Smooth muscle cell (in vitro differentiated cells): ENCODE data around the gene GJA4. TPM values are rescaled to one million over a fixed set of nuclear protein-coding genes. Genes with fewer than 3 reads are reported as not detected.

Experiments
- DNase-seq: peaks from one replicate; lab custom pipeline; 2025; ENCODE audit not compliant: unreplicated experiment; lab: John Stamatoyannopoulos, UW
- H2AFZ ChIP-seq: fragments of 200-600 bp; sonication (generic); 2 replicates; pipeline ENCODE4 v1.6.0; 2016; ENCODE audit warnings: antibody characterized with exemption, low read depth, mild to moderate bottlenecking
- H3F3A ChIP-seq: fragments of 200-600 bp; sonication (generic); 2 replicates; pipeline ENCODE4 v1.6.0; 2017; ENCODE audit warnings: antibody characterized with exemption, low read depth
- H3K27ac ChIP-seq: fragments of 200-600 bp; sonication (generic); 2 replicates; pipeline ENCODE4 v1.5.1; 2016; ENCODE audit warnings: low read depth, mild to moderate bottlenecking
- H3K27me3 ChIP-seq: fragments of 200-600 bp; sonication (generic); 2 replicates; pipeline ENCODE4 v1.6.1; 2016; ENCODE audit warnings: low read depth, mild to moderate bottlenecking
- H3K36me3 ChIP-seq: fragments of 200-600 bp; sonication (generic); 2 replicates; pipeline ENCODE4 v1.5.1; 2016; ENCODE audit warnings: low read depth
- H3K4me1 ChIP-seq: fragments of 200-600 bp; sonication (generic); 2 replicates; pipeline ENCODE4 v1.5.1; 2016; ENCODE audit warnings: low read depth
- H3K4me2 ChIP-seq: fragments of 200-600 bp; sonication (generic); 2 replicates; pipeline ENCODE4 v1.6.0; 2016; ENCODE audit warnings: mild to moderate bottlenecking
- H3K4me3 ChIP-seq: fragments of 200-600 bp; sonication (generic); 2 replicates; pipeline ENCODE4 v1.5.1; 2016; ENCODE audit warnings: mild to moderate bottlenecking
- H3K79me2 ChIP-seq: fragments of 200-600 bp; sonication (generic); 2 replicates; pipeline ENCODE4 v1.6.0; 2016; ENCODE audit warnings: low read depth, mild to moderate bottlenecking
- H3K9ac ChIP-seq: fragments of 200-600 bp; sonication (generic); 2 replicates; pipeline ENCODE4 v1.6.0; 2016; ENCODE audit warnings: low read depth
- H3K9me3 ChIP-seq: fragments of 200-600 bp; sonication (generic); replicated peaks from 2 replicates; pipeline ENCODE4 v1.5.1; 2016; ENCODE audit warnings: low read depth
- H4K20me1 ChIP-seq: fragments of 200-600 bp; sonication (generic); 2 replicates; pipeline ENCODE4 v1.6.0; 2016; ENCODE audit warnings: low read depth
- CTCF ChIP-seq: fragments of 200-600 bp; sonication (generic); IDR thresholded peaks from 2 replicates; pipeline ENCODE4 v1.5.1; 2017; ENCODE audit warnings: borderline replicate concordance, mild to moderate bottlenecking, antibody characterized with exemption; ENCODE audit not compliant: insufficient read depth, poor library complexity, severe bottlenecking
- WGBS: methylation state at CpG from one replicate; pipeline ENCODE4 v1.1.7; 2016; ENCODE audit warnings: low lambda C conversion rate; 5-methylcytosine and 5-hydroxymethylcytosine counted together
- polyA plus RNA-seq: library from polyadenylated mRNA; unstranded; fragments of >200 nt; fragmentation: Nextera tagmentation; extraction: Ambion mirVana; gene quantifications from 2 replicates; pipeline ENCODE4 v1.2.1, GENCODE V29; 2016
- total RNA-seq: library from RNA; depleted of rRNA; stranded (reverse); fragments of >200 nt; gene quantifications from 2 replicates; pipeline ENCODE4 v1.2.3, GENCODE V29; 2014

GJA4 gene
- total and polyA plus RNA-seq, 2 experiments from 2014 or later = not detected

GRCh38 chr1:34790985-34791384 is 1.8 kb upstream of the GJA4 start:
- H3K9ac ChIP-seq = no peak overlapping the region
- no peak overlapping the region for H3K4me3 ChIP-seq
- H3K79me2 ChIP-seq = no peaks in the 10 kb centered on the region
- no peaks in the 10 kb centered on the region for H3K36me3 ChIP-seq
- no peak overlapping the region for H3K4me2 ChIP-seq
- DNase-seq = no peak
- TF ChIP-seq CTCF = no peak
- no peak overlapping the region for H3K27ac ChIP-seq
- H3F3A ChIP-seq = no peaks in the 10 kb centered on the region
- peaks cover 26% of the 10 kb centered on the region for H3K27me3 ChIP-seq
- H3K9me3 ChIP-seq = no peaks in the 10 kb centered on the region
- H3K4me1 ChIP-seq = no peaks in the 10 kb centered on the region
- H4K20me1 ChIP-seq = no peaks in the 10 kb centered on the region
- WGBS = 86% methylated on average over 6 of the region's 6 CpGs
- H2AFZ ChIP-seq = no peak overlapping the region

GRCh38 chr1:34792424-34792823 is 375 bp upstream of the GJA4 start:
- WGBS = 70% methylated on average over 10 of the region's 10 CpGs
- H3F3A ChIP-seq = no peaks in the 10 kb centered on the region
- no peaks in the 10 kb centered on the region for H3K9me3 ChIP-seq
- peaks cover 26% of the 10 kb centered on the region for H3K27me3 ChIP-seq
- H3K4me2 ChIP-seq = no peak overlapping the region
- no peaks in the 10 kb centered on the region for H3K36me3 ChIP-seq
- H3K27ac ChIP-seq = no peak overlapping the region
- H3K79me2 ChIP-seq = no peaks in the 10 kb centered on the region
- no peak for DNase-seq
- no peaks in the 10 kb centered on the region for H3K4me1 ChIP-seq
- no peaks in the 10 kb centered on the region for H4K20me1 ChIP-seq
- H3K9ac ChIP-seq = no peak overlapping the region
- TF ChIP-seq CTCF = no peak
- H3K4me3 ChIP-seq = no peak overlapping the region
- no peak overlapping the region for H2AFZ ChIP-seq

GRCh38 chr1:34794001-34794789 is 1.4 kb downstream of the GJA4 start:
- no peak for TF ChIP-seq CTCF

GRCh38 chr1:34794790-34795180 is 2.0 kb downstream of the GJA4 start:
- H3K4me1 ChIP-seq = no peaks in the 10 kb centered on the region
- no peak for TF ChIP-seq CTCF

More at GRCh38 chr1:34794001-34794789, 1.4 kb downstream of the GJA4 start:
- H3K4me3 ChIP-seq = no peak overlapping the region
- H3K4me1 ChIP-seq = no peaks in the 10 kb centered on the region
- no peak overlapping the region for H2AFZ ChIP-seq
- no peak overlapping the region for H3K27ac ChIP-seq
- H3K36me3 ChIP-seq = no peaks in the 10 kb centered on the region
- DNase-seq = no peak
- no peaks in the 10 kb centered on the region for H3K79me2 ChIP-seq
- no peak overlapping the region for H3K9ac ChIP-seq
- 95% methylated on average over 40 of the region's 40 CpGs for WGBS
- no peaks in the 10 kb centered on the region for H3F3A ChIP-seq
- no peaks in the 10 kb centered on the region for H4K20me1 ChIP-seq
- H3K9me3 ChIP-seq = no peaks in the 10 kb centered on the region
- no peak overlapping the region for H3K4me2 ChIP-seq
- H3K27me3 ChIP-seq = peaks cover 26% of the 10 kb centered on the region

More at GRCh38 chr1:34794790-34795180, 2.0 kb downstream of the GJA4 start:
- Histone ChIP-seq H3K9ac (no peak overlapping the region), H3K27me3 (peaks cover 26% of the 10 kb centered on the region), H3F3A (no peaks in the 10 kb centered on the region), H3K4me3 (no peak overlapping the region), H4K20me1 (no peaks in the 10 kb centered on the region), H3K4me2 (no peak overlapping the region), H3K27ac (no peak overlapping the region), H2AFZ (no peak overlapping the region), H3K79me2 (no peaks in the 10 kb centered on the region), H3K9me3 (no peaks in the 10 kb centered on the region), H3K36me3 (no peaks in the 10 kb centered on the region)
- no peak for DNase-seq
- 93% methylated on average over 10 of the region's 12 CpGs for WGBS
